Activated CD8-positive, alpha-beta memory T cell treated with anti-CD3 and anti-CD28 coated beads for 48 hours (primary cell): ENCODE measurements around the gene CLEC18C.
"Not testable (repeated sequence)": the region's sequence is repeated elsewhere in the genome, so short reads cannot be mapped to it uniquely, and the experiment has no call there.

Source experiments
- DNase-seq, 3 experiments: peaks; one replicate each; pipeline ENCODE4 v3.0.0-alpha.2; 2020; ENCODE audit warnings: low read depth in 2 of 3, low spot score in 2 of 3

The CLEC18C gene

DNA sequence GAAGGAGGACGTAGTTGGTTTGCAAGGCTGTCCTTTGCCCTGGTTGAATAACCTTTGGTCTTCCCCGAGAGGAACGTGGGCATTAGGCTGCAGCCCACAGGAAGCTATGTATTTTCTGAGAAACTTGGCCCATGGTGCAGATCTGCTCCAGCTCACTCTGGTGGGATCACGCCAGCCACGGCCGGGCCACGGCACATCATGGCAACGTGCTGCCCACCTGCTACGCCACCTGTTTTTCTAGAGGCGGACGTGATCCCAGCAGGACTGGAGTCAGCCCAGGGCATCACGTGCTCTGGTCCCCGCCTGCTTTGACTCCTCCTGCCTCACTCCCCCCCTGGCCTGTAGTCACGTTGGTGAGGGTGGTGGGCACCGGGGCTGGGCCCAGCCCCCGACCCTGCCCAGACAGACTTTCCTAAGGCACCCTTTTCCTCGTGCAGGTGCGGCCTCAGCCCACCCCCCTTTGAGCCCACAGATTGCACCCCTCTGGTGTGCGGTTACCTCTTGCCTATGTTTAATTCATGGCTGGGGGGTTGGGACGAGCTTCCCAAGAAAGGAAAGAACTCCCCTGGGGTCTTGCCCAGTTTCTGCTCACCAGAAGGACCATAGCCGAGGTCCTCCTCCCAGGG is at the start of gene CLEC18C:
Gene CLEC18C, plus strand, starts transcription at position 576 of the 626 bp plus-strand sequence. CDS start 492 bp downstream, outside the sequence.
- DNase-seq = not testable (repeated sequence)

- not testable (repeated sequence) for DNase-seq
Observed at GRCh38 chr16:70123822-70124221, 49.8 kb upstream of the CLEC18C start.

GRCh38 chr16:70126226-70126625 is 47.4 kb upstream of the CLEC18C start:
- DNase-seq = not testable (repeated sequence)

DNA sequence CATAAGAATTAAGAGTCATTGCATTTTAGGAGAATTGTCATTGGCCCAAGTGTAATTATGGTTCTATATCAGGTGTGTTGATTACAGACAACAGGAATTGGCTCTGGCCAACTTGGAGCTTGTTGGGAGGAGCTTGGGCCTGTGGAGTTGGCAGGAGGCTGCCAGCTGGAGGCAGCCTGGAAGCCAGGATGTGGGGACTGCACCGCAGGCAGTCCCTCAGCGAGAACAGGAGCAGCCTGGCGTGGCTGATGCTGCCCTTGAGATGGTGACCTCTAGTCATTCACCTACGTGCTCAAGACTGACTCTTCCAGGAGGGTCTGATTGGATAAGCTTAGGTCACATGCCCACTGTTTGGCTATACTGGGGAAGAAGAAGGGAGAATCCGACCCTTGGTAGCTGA is 45.9 kb upstream of the CLEC18C start:
- not testable (repeated sequence) for DNase-seq

GRCh38 chr16:70128844-70129243 is 44.7 kb upstream of the CLEC18C start:
- DNase-seq = not testable (repeated sequence)

GRCh38 chr16:70135796-70136195 is 37.8 kb upstream of the CLEC18C start:
- not testable (repeated sequence) for DNase-seq

GRCh38 chr16:70136595-70136994 is 37.0 kb upstream of the CLEC18C start:
- DNase-seq = not testable (repeated sequence)

- DNase-seq = not testable (repeated sequence)
Observed at GRCh38 chr16:70142739-70143138, 30.8 kb upstream of the CLEC18C start.

GRCh38 chr16:70143231-70143895 is 30.2 kb upstream of the CLEC18C start:
- DNase-seq = not testable (repeated sequence)

GRCh38 chr16:70147853-70148252 is 25.7 kb upstream of the CLEC18C start:
- not testable (repeated sequence) for DNase-seq

- DNase-seq = not testable (repeated sequence)
Observed at GRCh38 chr16:70148453-70148852, 25.1 kb upstream of the CLEC18C start.

- DNase-seq = not testable (repeated sequence)
Observed at GRCh38 chr16:70149296-70149695, 24.3 kb upstream of the CLEC18C start.

DNA sequence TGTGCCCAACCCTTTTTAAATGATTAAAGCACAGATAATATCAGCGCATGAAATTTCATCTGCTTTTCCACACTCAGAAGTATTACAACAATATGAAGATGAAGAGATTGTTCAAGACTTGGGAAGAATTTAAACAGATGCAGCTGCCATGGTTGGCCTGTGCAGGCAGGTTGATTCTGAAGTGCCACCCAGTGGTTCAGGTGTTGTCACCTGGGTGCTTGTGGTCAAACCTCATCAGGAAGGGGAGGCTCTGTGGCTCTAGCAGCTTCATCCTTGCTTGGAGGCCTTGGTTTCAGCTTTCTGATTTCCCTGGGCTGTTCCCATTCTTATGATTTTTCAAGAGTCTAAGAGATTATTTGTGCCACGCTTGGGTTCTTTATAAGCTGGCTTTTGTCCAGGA is 22.2 kb upstream of the CLEC18C start:
- no peak for DNase-seq

DNA sequence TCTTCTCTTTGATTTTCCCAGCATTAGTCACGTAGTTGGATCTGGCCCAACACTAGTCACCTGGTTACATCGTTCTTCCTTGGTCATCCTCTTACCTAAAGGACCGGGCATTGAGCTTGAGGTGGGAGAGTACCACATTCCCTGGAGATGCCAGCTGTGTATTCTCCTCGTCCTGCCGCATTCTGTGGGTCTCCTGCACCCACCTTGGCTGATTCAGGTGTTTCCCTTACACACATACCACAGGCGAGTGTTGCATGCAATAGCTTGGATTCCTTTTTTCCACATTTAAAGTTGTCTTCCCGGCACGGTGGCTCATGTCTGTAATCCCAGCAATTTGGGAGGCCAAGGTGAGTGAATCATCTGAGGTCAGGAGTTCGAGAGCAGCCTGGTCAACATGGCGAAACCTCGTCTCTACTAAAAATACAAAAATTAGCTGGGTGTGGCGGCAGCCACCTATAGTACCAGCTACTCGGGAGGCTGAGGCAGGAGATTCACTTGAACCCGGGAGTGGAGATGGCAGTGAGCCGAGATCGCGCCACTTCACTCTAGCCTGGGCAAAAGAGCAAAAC is 21.6 kb upstream of the CLEC18C start:
- DNase-seq = no peak

GRCh38 chr16:70152578-70153302 is 20.8 kb upstream of the CLEC18C start:
- no peak for DNase-seq

DNA sequence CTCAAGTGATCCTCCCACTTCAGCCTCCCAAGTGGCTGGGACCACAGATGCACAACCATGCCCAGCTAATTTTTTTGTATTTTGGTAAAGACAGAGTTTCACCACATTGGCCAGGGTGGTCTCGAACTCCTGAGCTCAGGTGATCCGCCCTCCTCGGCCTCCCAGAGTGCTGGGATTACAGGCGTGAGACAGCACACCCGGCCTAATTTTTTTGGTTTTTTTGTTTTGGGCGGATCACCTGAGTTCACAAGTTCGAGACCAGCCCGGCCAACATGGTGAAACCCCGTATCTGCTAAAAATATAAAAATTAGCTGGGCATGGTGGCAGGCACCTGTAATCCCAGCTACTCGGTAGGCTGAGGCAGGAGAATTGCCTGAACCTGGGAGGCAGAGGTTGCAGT is 18.9 kb upstream of the CLEC18C start:
- not testable (repeated sequence) for DNase-seq

GRCh38 chr16:70156207-70156978 is 17.2 kb upstream of the CLEC18C start:
- DNase-seq = no peak

- no peak for DNase-seq
Observed at GRCh38 chr16:70157105-70157476, 16.5 kb upstream of the CLEC18C start.

DNA sequence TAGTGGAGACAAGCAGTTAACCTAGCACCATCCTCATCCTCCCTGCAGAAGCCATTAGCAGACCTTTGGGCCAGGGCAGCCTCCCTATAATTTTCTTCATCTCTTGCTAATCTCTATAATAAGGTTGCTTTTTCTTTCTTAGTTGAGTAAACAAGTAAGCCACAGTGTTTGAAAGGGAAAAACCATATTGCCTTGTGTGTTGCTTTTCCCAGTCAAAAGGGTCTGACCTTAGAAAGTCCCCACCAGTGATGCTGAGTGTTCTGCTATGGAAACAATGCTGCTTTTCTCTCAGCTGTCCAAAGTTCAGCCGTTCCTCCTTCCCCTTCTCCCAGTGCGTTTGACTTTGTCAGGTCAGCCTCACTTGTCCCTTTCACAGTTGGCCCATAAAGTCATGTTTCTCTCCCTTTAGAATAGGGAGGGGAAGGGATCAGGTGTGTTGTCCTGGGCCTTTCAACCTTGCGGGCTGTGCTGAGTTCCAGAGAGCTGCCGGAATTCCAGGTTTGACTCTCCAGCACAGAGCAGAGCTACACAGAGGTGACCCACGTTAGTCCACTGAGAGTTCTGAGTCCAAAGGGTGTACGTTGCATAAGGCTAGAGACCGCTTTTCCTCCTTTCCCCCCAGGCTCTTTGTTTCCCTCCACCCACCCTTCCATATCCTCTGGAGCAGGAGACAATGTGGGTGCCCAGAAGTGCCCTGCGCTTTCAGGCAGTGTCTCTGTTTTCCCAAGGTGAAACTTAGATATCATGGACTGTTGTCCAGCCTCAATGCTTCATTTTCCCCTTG is 15.9 kb upstream of the CLEC18C start:
- no peak for DNase-seq

GRCh38 chr16:70158261-70158939 is 15.2 kb upstream of the CLEC18C start:
- no peak for DNase-seq
